ENCODE results near the gene DYSF. TPM values are rescaled to one million over a fixed set of nuclear protein-coding genes. Genes with fewer than 3 reads are reported as not detected.

Gene DYSF
- total and polyA plus RNA-seq, 9 donors = 2.3 to 16.5 (median 5.1) TPM

DNA sequence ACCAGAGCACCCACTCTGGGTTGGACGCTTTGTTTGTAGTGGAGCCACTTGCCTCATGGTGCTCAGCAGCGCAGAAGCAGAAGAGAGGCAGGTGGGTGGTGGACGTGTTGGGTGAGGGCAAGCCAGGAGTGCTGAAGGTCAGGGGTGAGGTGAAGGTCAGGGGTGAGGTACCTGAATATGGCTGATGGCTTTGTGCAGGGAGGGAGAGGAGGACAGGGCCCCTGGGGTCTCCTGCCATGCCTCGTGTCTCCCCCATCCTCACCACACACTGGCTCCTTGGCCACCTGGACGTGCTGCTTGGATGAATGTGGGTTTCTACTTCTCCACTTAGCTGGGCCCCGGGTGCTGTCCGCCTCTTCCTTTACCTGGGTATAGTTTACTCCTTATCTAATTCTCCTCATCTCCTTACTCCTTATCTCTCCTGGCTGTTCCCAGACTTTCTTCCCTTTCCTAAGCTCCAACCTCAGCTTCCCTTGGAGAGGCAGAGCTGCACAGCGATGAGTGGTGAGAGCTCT is 68.1 kb downstream of the DYSF start:
- H3K4me3 ChIP-seq = no peak overlapping the region
- H3K27ac ChIP-seq = no peak overlapping the region
- H3K27me3 ChIP-seq = no peaks in the 10 kb centered on the region
- no peaks in the 10 kb centered on the region for H3K4me1 ChIP-seq (ENCODE audit: insufficient read depth)
- H3K36me3 ChIP-seq = no peaks in the 10 kb centered on the region
- TF ChIP-seq EP300 (IDR thresholded peaks at IDR 0.05) (no peak), POLR2A (IDR thresholded peaks at IDR 0.05) (no peak)
- TF ChIP-seq, protein P1, sequence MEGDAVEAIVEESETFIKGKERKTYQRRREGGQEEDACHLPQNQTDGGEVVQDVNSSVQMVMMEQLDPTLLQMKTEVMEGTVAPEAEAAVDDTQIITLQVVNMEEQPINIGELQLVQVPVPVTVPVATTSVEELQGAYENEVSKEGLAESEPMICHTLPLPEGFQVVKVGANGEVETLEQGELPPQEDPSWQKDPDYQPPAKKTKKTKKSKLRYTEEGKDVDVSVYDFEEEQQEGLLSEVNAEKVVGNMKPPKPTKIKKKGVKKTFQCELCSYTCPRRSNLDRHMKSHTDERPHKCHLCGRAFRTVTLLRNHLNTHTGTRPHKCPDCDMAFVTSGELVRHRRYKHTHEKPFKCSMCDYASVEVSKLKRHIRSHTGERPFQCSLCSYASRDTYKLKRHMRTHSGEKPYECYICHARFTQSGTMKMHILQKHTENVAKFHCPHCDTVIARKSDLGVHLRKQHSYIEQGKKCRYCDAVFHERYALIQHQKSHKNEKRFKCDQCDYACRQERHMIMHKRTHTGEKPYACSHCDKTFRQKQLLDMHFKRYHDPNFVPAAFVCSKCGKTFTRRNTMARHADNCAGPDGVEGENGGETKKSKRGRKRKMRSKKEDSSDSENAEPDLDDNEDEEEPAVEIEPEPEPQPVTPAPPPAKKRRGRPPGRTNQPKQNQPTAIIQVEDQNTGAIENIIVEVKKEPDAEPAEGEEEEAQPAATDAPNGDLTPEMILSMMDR (IDR thresholded peaks at IDR 0.05) = no peak
- intact Hi-C loops (cut with DNase I) = no loop called here
- no peak for DNase-seq
- H3K9me3 ChIP-seq = no peaks in the 10 kb centered on the region
- WGBS, 3 donors = 83 to 89% (median 86%) methylated on average over 8 of the region's 8 CpGs

DNA sequence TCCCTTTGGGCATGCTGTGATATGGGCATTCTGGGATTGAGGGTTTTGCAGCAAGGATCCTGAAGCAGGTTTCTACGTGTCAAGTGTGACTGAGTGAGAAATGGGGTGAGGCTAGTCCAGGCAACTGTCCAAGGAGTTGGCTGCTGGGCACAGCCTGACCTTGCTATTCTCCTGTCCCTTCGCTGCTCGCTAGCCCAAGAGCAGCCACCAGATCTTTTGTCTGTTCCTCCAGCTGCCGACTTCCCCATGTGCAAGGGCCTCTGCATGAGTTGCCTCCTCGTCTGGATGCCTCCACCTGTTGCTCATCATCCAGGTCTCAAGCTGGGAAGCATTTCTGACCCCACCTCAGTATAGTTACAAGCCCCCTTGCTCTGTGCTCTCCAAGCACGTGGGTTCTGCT is 71.1 kb downstream of the DYSF start:
- H3K9me3 ChIP-seq = no peaks in the 10 kb centered on the region
- H3K4me1 ChIP-seq (ENCODE audit: insufficient read depth) = no peaks in the 10 kb centered on the region
- no peak overlapping the region for H3K4me3 ChIP-seq
- TF ChIP-seq EP300 (IDR thresholded peaks at IDR 0.05) (no peak), POLR2A (IDR thresholded peaks at IDR 0.05) (no peak)
- TF ChIP-seq, protein P1 (IDR thresholded peaks at IDR 0.05) = no peak
- H3K36me3 ChIP-seq = no peaks in the 10 kb centered on the region
- no peaks in the 10 kb centered on the region for H3K27me3 ChIP-seq
- intact Hi-C loops (cut with DNase I) = no loop called here
- no peak overlapping the region for H3K27ac ChIP-seq
- no peak for DNase-seq
- WGBS, 3 donors = 71 to 75% (median 71%) methylated on average over 6 of the region's 6 CpGs

GRCh38 chr2:71526141-71526540 is 72.8 kb downstream of the DYSF start:
- intact Hi-C loops (cut with DNase I) = no loop called here
- no peak overlapping the region for H3K4me3 ChIP-seq
- TF ChIP-seq POLR2A (IDR thresholded peaks at IDR 0.05) (no peak), EP300 (IDR thresholded peaks at IDR 0.05) (no peak)
- TF ChIP-seq, protein P1 (IDR thresholded peaks at IDR 0.05) = no peak
- H3K4me1 ChIP-seq (ENCODE audit: insufficient read depth) = no peaks in the 10 kb centered on the region
- WGBS, 3 donors = 50 to 76% (median 55%) methylated on average over 17 of the region's 17 CpGs
- no peak for DNase-seq
- H3K9me3 ChIP-seq = no peaks in the 10 kb centered on the region
- H3K27ac ChIP-seq = no peak overlapping the region
- H3K36me3 ChIP-seq = no peaks in the 10 kb centered on the region
- no peaks in the 10 kb centered on the region for H3K27me3 ChIP-seq

DNA sequence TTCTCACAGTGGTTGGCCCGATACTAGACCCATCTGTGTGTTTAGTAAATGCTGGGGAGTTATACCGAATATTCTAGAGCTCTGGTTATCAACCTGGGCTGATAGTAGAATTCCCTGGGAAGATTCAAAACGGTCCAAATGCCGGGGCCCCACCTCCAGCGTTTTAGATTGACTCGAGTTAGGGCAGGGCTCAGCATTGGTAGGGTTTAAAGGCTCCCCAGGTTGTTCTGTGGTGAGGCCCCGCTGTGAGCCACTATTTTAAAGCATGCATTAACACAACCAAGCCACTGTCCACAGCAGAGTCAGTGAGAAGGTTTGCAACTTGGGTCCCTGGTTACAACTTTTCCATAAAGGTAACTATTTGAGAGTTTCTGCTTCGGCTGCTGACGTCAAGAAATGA is 73.6 kb downstream of the DYSF start:
- TF ChIP-seq POLR2A (IDR thresholded peaks at IDR 0.05) (no peak), EP300 (IDR thresholded peaks at IDR 0.05) (no peak)
- TF ChIP-seq, protein P1 (IDR thresholded peaks at IDR 0.05) = no peak
- DNase-seq = no peak
- H3K4me1 ChIP-seq (ENCODE audit: insufficient read depth) = no peaks in the 10 kb centered on the region
- H3K27me3 ChIP-seq = no peaks in the 10 kb centered on the region
- H3K4me3 ChIP-seq = no peak overlapping the region
- WGBS, 3 donors = 80 to 84% (median 81%) methylated on average over 9 of the region's 9 CpGs
- H3K27ac ChIP-seq = no peak overlapping the region
- intact Hi-C loops (cut with DNase I) = no loop called here
- no peaks in the 10 kb centered on the region for H3K36me3 ChIP-seq
- no peaks in the 10 kb centered on the region for H3K9me3 ChIP-seq
